ENCODE data around the gene PSMA6.
"Not testable (repeated sequence)": the region's sequence is repeated elsewhere in the genome, so short reads cannot be mapped to it uniquely, and the experiment has no call there.

PSMA6 gene

GRCh38 chr14:35331605-35332516, 39.7 kb downstream of the PSMA6 start:
- DNase-seq, result no peak

GRCh38 chr14:35332517-35333263, 40.5 kb downstream of the PSMA6 start:
- DNase-seq, result no peak

- no peak for DNase-seq
Measured at GRCh38 chr14:35333264-35333730, 41.1 kb downstream of the PSMA6 start.

GRCh38 chr14:35333797-35334743, 41.9 kb downstream of the PSMA6 start:
- DNase-seq, result no peak

GRCh38 chr14:35335388-35336092, 43.4 kb downstream of the PSMA6 start:
- DNase-seq, result no peak

- not testable (repeated sequence) for DNase-seq
Measured at GRCh38 chr14:35336171-35336493, 44.0 kb downstream of the PSMA6 start.

GRCh38 chr14:35336494-35337268, 44.5 kb downstream of the PSMA6 start:
- peak; percentile 62 for DNase-seq

- DNase-seq, result no peak
Measured at GRCh38 chr14:35337269-35338255, 45.4 kb downstream of the PSMA6 start.

GRCh38 chr14:35338731-35339405, 46.7 kb downstream of the PSMA6 start:
- DNase-seq, result no peak

GRCh38 chr14:35339761-35340406, 47.7 kb downstream of the PSMA6 start:
- DNase-seq, result no peak

- no peak for DNase-seq
Measured at GRCh38 chr14:35340616-35341453, 48.7 kb downstream of the PSMA6 start.

GRCh38 chr14:35341454-35341750, 49.2 kb downstream of the PSMA6 start:
- no peak for DNase-seq

- peak; percentile 33 for DNase-seq
Measured at GRCh38 chr14:35341751-35342488, 49.7 kb downstream of the PSMA6 start.

GRCh38 chr14:35342489-35343010, 50.4 kb downstream of the PSMA6 start:
- DNase-seq, result no peak

GRCh38 chr14:35343702-35344101, 51.5 kb downstream of the PSMA6 start:
- DNase-seq, result no peak

GRCh38 chr14:35344107-35344807, 52.1 kb downstream of the PSMA6 start:
- DNase-seq, result no peak
